ENCODE measurements around the gene WBP2NL.
"Not testable (repeated sequence)": the region's sequence is repeated elsewhere in the genome, so short reads cannot be mapped to it uniquely, and the experiment has no call there.

Gene WBP2NL, protein sequence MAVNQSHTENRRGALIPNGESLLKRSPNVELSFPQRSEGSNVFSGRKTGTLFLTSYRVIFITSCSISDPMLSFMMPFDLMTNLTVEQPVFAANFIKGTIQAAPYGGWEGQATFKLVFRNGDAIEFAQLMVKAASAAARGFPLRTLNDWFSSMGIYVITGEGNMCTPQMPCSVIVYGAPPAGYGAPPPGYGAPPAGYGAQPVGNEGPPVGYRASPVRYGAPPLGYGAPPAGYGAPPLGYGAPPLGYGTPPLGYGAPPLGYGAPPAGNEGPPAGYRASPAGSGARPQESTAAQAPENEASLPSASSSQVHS

DNA sequence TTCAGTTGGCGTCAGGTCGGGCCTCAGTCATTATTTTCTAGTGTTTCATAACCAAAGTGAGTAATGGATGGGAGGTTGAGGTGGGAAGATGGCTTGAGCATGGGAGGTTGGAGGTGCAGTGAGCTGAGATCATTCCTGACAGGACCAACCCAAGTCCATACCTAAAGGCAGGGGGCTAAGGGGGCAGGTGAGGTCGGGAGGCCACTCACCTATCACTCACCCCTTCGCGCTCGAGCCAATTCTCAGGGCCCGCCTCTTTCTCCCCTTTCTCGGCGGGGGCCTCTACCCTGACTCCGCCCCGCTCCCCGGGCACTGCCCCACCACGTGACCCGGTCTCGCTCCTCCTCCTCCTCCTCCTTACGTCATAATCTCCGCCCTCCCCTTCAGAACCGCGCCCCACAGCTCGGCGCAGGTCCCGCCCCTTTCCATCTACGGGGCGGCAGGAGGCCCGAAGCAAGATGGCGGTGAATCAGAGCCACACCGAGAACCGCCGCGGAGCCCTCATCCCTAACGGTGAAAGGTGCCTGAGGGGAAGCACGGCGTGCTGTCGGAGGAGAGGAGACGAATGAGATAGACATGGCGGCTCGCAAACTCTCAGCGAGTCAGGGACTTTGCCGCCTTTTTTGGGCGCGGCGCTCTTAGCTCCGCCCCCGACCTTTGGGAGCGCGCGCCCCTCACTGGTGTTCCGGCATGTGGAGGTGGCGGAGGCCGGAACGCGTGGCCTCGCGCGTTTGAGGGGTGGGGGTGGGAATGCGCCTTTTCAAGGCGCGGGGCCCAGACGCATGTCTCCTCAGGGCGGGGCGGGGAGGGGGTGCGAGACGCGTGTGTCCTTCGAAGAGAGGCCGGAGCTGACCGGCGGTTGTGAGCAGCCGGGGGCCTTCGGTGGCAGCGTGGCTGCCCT is at the start of gene WBP2NL:
WBP2NL (plus strand) TSS at position 428 of the 901 bp plus-strand sequence; CDS start at position 459, 31 bp downstream.
- no peak for DNase-seq (ENCODE audit: low read depth, low spot score)
- ChIA-PET CTCF (no interaction called here), POLR2A (no interaction called here)
- TF ChIP-seq, protein P1, sequence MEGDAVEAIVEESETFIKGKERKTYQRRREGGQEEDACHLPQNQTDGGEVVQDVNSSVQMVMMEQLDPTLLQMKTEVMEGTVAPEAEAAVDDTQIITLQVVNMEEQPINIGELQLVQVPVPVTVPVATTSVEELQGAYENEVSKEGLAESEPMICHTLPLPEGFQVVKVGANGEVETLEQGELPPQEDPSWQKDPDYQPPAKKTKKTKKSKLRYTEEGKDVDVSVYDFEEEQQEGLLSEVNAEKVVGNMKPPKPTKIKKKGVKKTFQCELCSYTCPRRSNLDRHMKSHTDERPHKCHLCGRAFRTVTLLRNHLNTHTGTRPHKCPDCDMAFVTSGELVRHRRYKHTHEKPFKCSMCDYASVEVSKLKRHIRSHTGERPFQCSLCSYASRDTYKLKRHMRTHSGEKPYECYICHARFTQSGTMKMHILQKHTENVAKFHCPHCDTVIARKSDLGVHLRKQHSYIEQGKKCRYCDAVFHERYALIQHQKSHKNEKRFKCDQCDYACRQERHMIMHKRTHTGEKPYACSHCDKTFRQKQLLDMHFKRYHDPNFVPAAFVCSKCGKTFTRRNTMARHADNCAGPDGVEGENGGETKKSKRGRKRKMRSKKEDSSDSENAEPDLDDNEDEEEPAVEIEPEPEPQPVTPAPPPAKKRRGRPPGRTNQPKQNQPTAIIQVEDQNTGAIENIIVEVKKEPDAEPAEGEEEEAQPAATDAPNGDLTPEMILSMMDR (IDR thresholded peaks at IDR 0.05; ENCODE audit: insufficient read depth, low read length, missing control alignments): no peak
- peak within 1 kb of the TSS; percentile 61 for H3K4me3 ChIP-seq (ENCODE audit: low read depth, low read length)

DNA sequence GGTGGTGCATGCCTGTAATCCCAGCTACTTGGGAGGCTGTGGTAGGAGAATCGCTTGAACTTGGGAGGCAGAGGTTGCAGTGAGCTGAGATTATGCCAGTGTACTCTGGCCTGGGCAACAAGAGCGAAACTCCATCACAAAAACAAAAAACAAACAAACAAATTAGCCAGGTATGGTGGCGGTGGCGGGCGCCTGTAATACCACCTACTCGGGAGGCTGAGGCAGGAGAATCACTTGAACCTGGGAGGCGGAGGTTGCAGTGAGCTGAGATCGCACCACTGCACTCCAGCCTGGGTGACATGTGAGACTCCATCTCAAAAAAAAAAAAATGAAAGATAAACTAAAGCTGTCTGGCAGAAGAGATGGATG is 49.7 kb upstream of the WBP2NL start:
- DNase-seq (ENCODE audit: low read depth, low spot score); H3K4me3 ChIP-seq (ENCODE audit: low read depth, low read length); POLR2A ChIA-PET: not testable (repeated sequence)
- CTCF ChIA-PET: interaction anchor here (1.1 to 3.4 kb wide), 3 partner anchors 7 to 202 kb away, joined by 4 to 17 read pairs (median 4); no protein-coding TSS in a partner anchor

DNA sequence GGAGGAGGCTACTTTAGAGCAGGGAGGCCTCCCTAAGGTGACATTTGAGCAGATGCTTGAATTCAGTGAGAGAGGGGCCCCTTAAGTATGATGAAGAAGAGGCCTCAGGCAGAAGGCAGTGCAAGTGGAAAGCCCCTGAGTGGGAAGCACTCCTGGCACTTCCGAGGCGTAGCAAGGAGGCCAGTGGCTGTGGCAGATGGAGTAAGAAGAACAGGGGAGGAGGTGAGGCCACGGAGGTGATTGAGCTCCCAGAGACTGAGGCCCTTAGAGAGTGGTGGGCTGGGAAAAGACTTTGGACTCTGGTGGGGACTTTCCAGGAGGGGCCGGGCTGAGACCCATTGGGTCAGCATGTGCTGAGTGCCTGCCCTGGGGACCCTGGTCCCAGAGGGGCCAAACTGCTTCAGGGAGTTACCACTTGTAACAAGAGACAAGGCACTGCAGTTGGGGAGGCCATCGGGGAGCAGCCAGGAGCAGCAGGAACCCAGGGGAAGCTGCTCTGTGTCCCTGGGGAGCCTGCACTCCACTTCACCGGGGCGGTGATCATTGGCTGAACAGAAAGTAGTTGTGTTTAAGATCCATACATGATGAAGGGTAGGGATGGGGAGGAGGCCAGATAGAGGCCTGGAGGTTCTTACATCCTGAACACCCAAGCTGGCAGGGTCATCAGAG is 49.2 kb upstream of the WBP2NL start:
- POLR2A ChIA-PET: no interaction called here

DNA sequence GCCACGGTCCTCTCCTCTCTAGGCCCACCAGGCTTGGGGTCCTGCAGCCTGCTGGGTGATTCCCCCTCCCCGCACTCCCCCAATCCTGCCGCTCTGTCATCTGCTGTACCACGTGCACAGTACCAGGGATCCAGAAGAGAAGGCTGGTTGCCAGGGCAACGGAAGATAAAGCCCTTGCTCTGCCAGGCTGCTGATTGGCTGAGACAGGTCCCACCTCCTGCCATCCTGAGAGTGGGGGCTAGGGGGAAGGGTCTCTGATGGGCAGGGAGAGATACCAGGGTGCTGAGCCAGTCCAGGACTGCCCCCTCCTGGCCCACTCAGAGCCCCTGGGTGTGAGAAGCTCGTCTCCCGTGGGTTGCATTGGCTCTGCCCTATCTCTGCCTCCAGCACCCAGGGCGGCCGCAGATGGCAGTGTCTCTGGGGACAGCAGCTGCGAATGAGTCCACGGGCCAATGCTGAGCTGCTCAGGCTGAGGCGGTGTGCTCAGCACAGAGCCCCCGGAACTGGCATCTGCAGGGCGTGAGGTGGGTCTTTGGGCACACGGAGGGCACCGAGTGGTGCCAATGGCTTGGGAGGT is 46.6 kb upstream of the WBP2NL start, which contains the start of gene SMIM45:
SMIM45 (plus strand) TSS at position 253 of the 577 bp plus-strand sequence.
- ChIA-PET CTCF (interaction anchor here (1.1 to 2.9 kb wide), 4 partner anchors 11 to 285 kb away, joined by 4 to 9 read pairs (median 4); no protein-coding TSS in a partner anchor), POLR2A (no interaction called here)
- no peak for DNase-seq (ENCODE audit: low read depth, low spot score)
- H3K4me3 ChIP-seq (ENCODE audit: low read depth, low read length): no peak within 1 kb of the TSS
- TF ChIP-seq, protein P1 (IDR thresholded peaks at IDR 0.05; ENCODE audit: insufficient read depth, low read length, missing control alignments): no peak

More for the DNA sequence above, 49.2 kb upstream of the WBP2NL start:
- CTCF ChIA-PET: interaction anchor here (1.0 to 1.7 kb wide), 4 partner anchors 7 to 252 kb away, joined by 3 to 6 read pairs (median 4); no protein-coding TSS in a partner anchor
- TF ChIP-seq, protein P1 (IDR thresholded peaks at IDR 0.05; ENCODE audit: insufficient read depth, low read length, missing control alignments): no peak
- no peak overlapping the region for H3K4me3 ChIP-seq (ENCODE audit: low read depth, low read length)
- no peak for DNase-seq (ENCODE audit: low read depth, low spot score)

DNA sequence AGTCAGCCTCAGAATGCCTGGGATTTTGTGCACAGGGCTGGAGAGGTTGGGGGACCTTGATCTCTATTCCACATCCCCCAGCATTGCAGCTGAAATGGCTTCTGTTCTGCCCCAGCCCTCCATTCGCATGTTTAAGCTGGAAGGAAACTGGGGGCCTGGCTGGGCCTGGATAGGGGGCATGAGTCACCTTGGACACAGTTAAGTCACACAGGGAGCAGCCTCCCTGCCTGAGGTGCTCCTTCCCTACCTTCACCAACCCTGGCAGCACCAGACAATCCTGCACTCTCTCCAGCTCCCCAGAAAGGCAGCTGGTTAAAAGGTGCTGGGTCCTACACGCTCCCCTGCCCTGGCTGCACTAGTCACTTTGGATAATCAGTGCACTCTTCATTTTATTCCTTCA is 45.9 kb upstream of the WBP2NL start:
- CTCF ChIA-PET: interaction anchor here (0.8 to 2.9 kb wide), 5 partner anchors 12 to 492 kb away, joined by 3 to 9 read pairs (median 4); no protein-coding TSS in a partner anchor
- DNase-seq (ENCODE audit: low read depth, low spot score): no peak
- TF ChIP-seq, protein P1 (IDR thresholded peaks at IDR 0.05; ENCODE audit: insufficient read depth, low read length, missing control alignments): no peak
- no peak overlapping the region for H3K4me3 ChIP-seq (ENCODE audit: low read depth, low read length)
- POLR2A ChIA-PET: no interaction called here

DNA sequence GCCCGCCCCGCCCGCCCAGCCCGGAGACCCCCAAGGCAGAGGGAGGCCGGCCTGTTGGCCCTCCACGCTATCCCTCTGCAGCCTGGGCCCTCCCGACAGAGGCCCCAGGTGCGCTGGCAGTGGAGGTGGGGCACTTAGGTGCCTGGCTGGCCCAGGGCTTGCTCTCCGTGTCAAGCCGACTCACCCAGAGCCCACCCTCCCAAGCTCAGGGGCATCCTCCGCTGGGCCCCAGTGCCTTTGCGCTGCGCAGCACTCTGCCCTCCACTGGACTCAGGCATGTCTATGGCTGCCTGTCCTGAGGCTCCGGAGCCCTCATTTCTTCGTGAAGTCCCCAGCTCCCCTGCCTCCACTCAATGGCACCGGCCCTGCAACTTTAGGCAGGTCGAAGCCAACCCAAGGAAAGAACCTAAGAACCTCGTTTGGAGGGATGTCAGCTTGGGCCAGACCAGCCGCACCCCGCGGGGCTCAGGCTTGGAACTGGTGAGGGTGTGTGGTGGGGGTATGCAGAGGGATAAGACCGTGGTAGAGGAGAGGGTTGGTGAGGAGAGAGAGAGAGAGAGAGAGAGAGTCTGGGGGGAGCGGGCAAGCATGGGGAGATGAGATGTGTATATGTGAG is 40.5 kb upstream of the WBP2NL start:
- TF ChIP-seq, protein P1 (IDR thresholded peaks at IDR 0.05; ENCODE audit: insufficient read depth, low read length, missing control alignments): no peak
- no peak for DNase-seq (ENCODE audit: low read depth, low spot score)
- POLR2A ChIA-PET: no interaction called here
- H3K4me3 ChIP-seq (ENCODE audit: low read depth, low read length): no peak overlapping the region
- CTCF ChIA-PET: interaction anchor here (0.8 to 3.5 kb wide), 7 partner anchors 8 to 478 kb away, joined by 3 to 21 read pairs (median 3); no protein-coding TSS in a partner anchor
